GM18909 (cell line): ENCODE data around the gene LCE3A.
"Not testable (repeated sequence)": the region's sequence is repeated elsewhere in the genome, so short reads cannot be mapped to it uniquely, and the experiment has no call there.

Experiments used
- ATAC-seq: cut with Tn5 transposase; IDR thresholded peaks from one replicate; pipeline ENCODE4 v1.9.1; 2021; ENCODE audit warnings: mild to moderate bottlenecking; ENCODE audit not compliant: unreplicated experiment, poor library complexity

LCE3A gene

DNA sequence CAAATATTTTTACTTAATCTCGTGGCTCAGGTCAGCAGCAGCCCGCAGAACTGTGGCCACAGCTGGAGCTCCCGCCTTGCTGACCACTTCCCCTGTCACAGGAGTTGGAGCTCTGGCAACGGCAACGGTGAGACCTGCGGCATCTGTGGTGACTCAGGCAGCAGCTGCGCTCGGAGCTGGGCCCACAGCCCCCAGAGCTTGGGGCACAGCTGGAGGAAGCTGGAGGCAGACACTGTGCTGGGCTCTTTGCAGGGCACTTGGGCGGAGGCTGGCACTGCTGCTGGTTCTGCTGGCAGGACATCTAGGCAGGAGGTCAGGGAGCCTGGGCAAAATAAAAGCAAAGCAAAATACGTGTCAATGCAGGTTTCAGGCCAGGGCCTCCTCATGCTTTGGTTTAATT is at the start of gene LCE3A:
Gene LCE3A, minus strand, starts transcription at position 301 of the 400 bp plus-strand sequence. Its CDS starts 0 bp downstream, at position 301.
- no peak for ATAC-seq

GRCh38 chr1:152667648-152668047 is 44.7 kb upstream of the LCE3A start:
- ATAC-seq = no peak

DNA sequence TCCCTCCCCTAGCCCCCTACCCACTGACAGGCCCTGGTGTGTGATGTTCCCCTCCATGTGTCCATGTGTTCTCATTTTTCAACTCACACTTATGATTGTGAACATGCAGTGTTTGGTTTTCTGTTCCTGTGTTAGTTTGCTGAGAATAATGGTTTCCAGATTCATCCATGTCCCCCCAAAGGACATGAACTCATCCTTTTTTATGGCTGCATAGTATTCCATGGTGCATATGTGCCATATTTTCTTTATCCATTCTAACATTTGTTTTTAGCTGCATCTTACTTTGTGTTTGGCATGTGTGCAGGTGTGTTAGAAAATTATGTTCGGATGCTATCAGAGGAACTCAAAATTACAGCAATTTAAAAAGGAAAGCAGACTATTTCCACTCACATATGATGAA is 43.3 kb upstream of the LCE3A start:
- ATAC-seq = not testable (repeated sequence)

DNA sequence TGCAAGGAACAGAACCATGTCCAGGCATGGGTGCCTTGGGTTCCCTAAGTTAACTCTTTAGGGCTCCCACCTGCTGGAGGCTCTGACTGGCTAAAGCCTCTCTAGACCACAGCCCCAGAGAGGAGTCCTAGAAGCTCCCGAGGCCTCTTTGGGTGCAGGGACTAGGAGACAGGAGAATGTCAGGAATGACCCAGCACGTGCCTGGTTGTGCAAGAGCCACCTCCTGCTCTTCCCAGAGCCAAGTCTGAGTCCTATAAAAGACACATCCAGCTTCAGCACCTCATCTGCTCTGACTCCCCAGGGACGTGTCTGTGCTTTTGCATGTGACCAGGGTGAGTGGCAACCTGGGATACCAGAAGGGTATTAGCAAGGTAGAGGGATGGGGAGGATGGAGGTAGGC is 40.2 kb upstream of the LCE3A start, which contains the start of gene LCE2D:
Gene LCE2D, plus strand, starts transcription at position 283 of the 400 bp plus-strand sequence. CDS start 726 bp downstream, outside the sequence.
- no peak for ATAC-seq

DNA sequence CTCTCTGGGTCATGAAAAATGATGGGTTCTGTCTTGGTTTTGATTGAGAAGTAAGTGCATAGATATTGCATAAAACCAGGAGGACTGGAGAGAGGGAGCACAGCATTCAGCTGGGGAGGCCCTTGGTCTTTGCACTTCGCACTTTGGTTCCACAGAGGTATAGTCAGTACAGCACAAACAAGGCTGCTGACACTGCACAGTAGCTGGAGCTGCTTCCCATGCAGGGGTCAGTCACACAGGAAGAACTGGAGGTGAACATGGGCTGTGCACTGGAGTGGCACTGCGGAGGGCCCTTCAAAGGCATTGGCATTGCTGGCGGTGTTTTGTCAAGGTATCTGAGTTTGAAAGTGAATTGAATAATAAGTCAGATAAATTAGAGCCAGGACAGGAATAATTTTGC is 35.7 kb upstream of the LCE3A start:
- ATAC-seq = no peak

GRCh38 chr1:152657677-152658076 is 34.8 kb upstream of the LCE3A start:
- no peak for ATAC-seq

GRCh38 chr1:152656459-152656858 is 33.6 kb upstream of the LCE3A start:
- no peak for ATAC-seq

- ATAC-seq = no peak
These were observed 31.2 kb upstream of the LCE3A start for GRCh38 chr1:152654110-152654509.

DNA sequence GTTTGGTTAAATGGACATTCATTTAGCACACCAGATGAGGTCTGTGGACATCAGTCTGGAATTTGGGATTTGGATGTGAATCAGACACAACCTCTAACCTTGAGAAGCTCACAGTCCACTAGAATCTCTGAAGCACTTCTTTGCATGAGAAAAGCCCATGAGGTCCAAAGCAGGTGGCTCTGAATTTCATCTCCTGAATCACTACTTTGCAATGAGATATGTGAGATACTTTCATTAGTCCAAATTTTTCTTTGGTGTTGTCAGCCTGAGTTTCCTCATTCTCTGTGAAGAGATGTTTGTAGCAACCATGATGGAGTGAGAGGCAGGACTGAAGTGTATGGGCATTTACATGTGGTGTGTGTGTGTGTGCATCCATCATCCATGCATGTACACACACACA is 23.8 kb upstream of the LCE3A start:
- ATAC-seq = no peak

DNA sequence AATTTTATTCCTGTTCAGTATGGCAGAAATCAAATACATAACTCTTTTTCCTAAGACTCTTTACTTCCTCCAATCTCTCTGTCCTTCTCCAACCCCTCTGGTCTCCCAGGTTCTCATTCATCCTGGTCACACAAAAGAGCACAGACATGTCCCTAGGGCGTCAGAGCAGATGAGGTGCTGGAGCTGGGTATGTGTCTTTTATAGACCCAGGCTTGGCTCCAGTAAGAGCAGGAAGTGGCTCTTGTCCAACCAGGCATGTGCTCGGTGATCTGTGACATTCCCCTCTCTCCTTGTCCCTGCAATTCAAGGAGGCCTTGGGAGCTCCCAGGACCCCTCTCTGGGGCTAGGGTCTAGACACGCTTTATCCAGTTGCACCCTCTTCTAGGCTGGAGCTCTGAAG is 22.2 kb upstream of the LCE3A start:
- ATAC-seq = no peak

- ATAC-seq = no peak
These were observed 21.0 kb upstream of the LCE3A start for GRCh38 chr1:152643945-152644344.

DNA sequence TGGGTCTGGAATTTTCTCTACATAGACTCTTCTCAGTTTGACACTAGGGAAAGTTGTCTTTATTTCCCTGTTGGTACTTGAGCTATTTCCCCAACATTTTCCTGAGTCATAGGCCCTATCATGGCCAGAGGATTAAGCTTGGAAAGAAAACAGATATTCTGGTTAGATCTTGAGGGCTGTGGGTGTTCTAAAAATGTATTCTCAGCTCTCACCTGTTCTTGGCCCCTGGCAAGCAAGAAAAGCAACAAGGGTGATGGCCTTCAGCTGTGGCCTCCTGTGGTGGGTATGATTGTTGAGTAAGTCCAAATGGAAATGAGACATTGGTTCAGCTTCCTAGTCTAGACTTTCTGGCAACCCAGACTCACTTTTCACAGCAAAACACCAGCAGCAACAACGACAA is 17.4 kb upstream of the LCE3A start:
- ATAC-seq = no peak

GRCh38 chr1:152630596-152630995 is 7.7 kb upstream of the LCE3A start:
- no peak for ATAC-seq

DNA sequence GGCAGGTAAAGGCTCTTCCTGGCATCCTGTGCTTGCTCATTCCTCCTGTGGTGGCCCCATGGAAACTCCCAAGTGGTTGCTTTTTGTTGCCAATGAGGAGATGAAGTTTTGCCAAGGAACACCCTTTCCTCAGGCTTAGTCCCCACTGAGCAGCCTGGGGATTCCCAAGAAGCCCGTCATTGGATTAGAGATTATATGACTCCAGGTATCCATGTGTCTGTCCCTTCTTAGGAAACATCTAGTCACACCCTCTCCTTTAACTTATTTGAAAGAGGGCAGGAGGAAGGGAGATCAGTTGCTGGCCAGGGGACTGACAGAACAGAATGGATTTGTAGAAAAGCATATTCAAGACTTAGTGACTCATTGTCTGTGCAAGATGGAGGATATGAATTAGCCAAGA is 3.8 kb upstream of the LCE3A start:
- ATAC-seq = no peak

DNA sequence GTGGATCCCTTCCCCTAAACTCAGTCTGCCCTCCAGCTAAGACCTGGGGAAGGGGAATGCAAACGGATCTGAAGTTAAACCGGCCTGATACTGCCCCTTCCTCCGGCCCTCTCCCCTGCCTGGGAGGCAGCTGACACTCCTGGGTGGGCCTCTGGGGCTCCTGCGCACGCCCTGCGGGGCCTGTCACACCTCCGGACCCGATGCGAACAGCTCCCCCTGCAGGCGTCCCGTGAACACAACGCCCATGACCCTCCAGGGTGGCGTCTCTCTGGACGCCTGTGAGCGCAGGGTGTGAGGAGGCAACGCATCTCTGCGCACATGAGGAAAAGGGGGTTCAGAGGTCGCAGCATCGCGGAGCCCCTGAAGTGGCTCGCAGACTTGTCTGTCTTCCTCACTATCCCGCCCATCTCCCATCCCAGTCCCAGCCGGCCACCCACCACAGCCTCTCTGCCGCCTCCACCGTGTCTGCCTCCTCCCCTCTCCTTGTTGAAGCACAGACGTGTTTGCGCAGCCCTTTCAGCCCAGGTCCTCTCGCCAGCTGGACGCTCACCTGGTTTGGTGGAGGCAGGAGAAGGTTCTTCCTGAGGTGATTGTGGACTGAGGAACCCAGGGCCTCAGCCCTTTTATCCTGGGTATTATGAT is 421 bp upstream of the LCE3A start:
- no peak for ATAC-seq

GRCh38 chr1:152621993-152622392 is 910 bp downstream of the LCE3A start:
- no peak for ATAC-seq

DNA sequence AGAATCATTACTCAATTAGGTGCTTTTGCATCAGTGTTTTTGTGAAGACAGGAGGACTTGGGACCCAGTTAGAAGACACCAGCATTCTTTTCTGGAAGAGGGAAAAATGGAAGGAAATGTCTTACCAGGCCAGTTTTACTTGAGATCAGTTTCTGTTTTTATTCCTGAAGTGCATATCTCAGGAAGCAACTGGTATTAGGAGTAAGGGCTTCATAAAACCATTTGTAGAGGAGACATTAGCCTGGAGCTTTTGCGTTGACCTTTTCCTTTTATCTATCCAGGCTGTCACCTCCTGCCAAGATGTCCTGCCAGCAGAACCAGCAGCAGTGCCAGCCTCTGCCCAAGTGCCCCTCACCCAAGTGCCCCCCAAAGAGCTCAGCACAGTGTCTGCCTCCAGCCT is 9.4 kb downstream of the LCE3A start, which contains the start of gene LCE3B:
Gene LCE3B, plus strand, starts transcription at position 301 of the 400 bp plus-strand sequence. Its CDS starts 0 bp downstream, at position 301.
- no peak for ATAC-seq

- ATAC-seq = no peak
These were observed 23.0 kb downstream of the LCE3A start, which contains the start of gene LCE3C for GRCh38 chr1:152599934-152600333. TSS of gene LCE3C (plus strand) at chr1:152600234. CDS start at chr1:152600732, 498 bp downstream.

- ATAC-seq = no peak
These were observed 25.9 kb downstream of the LCE3A start for GRCh38 chr1:152596986-152597385.

- ATAC-seq = no peak
These were observed 37.3 kb downstream of the LCE3A start for GRCh38 chr1:152585586-152585985.

GRCh38 chr1:152582647-152583046 is 40.3 kb downstream of the LCE3A start:
- ATAC-seq = no peak

DNA sequence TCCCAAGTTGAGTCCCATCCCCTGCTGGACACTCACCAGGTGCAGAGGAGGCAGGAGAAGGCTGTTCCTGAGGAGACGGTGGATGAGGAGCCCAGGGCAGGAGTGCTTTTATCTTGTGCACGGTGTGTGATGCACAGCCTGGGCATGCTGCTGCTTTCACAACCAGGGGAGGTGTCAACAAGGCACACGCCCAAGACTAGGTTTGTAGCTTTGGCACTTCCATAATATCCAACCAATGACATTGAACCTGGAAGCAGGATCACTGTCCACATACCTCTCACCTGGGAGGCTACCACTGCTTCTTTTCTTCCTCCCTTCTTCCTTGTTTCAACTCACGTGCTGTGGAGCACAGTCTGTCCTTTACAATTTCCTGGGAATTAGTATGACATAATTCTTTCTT is 42.5 kb downstream of the LCE3A start, which contains the start of gene LCE3D:
Gene LCE3D, minus strand, starts transcription at position 84 of the 400 bp plus-strand sequence. CDS start 580 bp downstream, outside the sequence.
- no peak for ATAC-seq
